Neural cell (in vitro differentiated cells): ENCODE measurements around the gene DCAF6. TPM values are rescaled to one million over a fixed set of nuclear protein-coding genes. Genes with fewer than 3 reads are reported as not detected.

Experiments
- H2AFZ ChIP-seq: fragments of 200-600, 300-800 bp; sonication (generic), shearing (Covaris generic); 2 replicates; pipeline ENCODE4 v1.6.0; 2014; ENCODE audit warnings: low read depth, mild to moderate bottlenecking, antibody characterized with exemption, low read length, moderate library complexity
- H3F3A ChIP-seq: fragments of 200-600 bp; shearing (Covaris generic); 2 replicates; pipeline ENCODE4 v1.6.1; 2016; ENCODE audit warnings: mild to moderate bottlenecking, moderate library complexity, mixed read lengths, antibody characterized with exemption, low read length; ENCODE audit not compliant: insufficient read depth, poor library complexity, severe bottlenecking
- H3K27ac ChIP-seq: fragments of 200-600, 300-800 bp; sonication (generic), shearing (Covaris generic); 2 replicates; pipeline ENCODE4 v1.5.1; 2014; ENCODE audit warnings: mild to moderate bottlenecking, low read length, moderate library complexity
- H3K27me3 ChIP-seq: fragments of 300-800, 200-600 bp; sonication (generic), shearing (Covaris generic); 2 replicates; pipeline ENCODE4 v1.6.0; 2014; ENCODE audit warnings: mild to moderate bottlenecking, low read depth, low read length, moderate library complexity; ENCODE audit not compliant: insufficient read depth
- H3K36me3 ChIP-seq: fragments of 300-800, 200-600 bp; sonication (generic), shearing (Covaris generic); 2 replicates; pipeline ENCODE4 v1.5.1; 2014; ENCODE audit warnings: mild to moderate bottlenecking, antibody characterized with exemption, low read length, moderate library complexity; ENCODE audit not compliant: insufficient read depth
- H3K4me2 ChIP-seq: fragments of 300-800, 200-600 bp; sonication (generic), shearing (Covaris generic); 2 replicates; pipeline ENCODE4 v1.6.0; 2014; ENCODE audit warnings: mild to moderate bottlenecking, low read length
- H3K4me3 ChIP-seq: fragments of 300-800, 200-600 bp; sonication (generic), shearing (Covaris generic); 2 replicates; pipeline ENCODE4 v1.5.1; 2014; ENCODE audit warnings: mild to moderate bottlenecking, low read length, moderate library complexity
- H3K79me2 ChIP-seq: fragments of 200-600 bp; shearing (Covaris generic); replicated peaks from 2 replicates; pipeline ENCODE4 v1.6.0; 2014; ENCODE audit warnings: mild to moderate bottlenecking, low read length, moderate library complexity; ENCODE audit not compliant: insufficient read depth
- H3K9ac ChIP-seq: fragments of 300-800, 200-600 bp; sonication (generic), shearing (Covaris generic); 2 replicates; pipeline ENCODE4 v1.6.1; 2016; ENCODE audit warnings: mild to moderate bottlenecking, low read length, mixed read lengths
- H3K9me2 ChIP-seq: fragments of 200-600 bp; shearing (Covaris generic); 2 replicates; pipeline ENCODE4 v1.6.1; 2016; ENCODE audit warnings: mild to moderate bottlenecking, low read length, mixed read lengths; ENCODE audit not compliant: insufficient read depth
- H3K9me3 ChIP-seq: fragments of 200-600, 300-800 bp; sonication (generic), shearing (Covaris generic); 2 replicates; pipeline ENCODE4 v1.6.1; 2016; ENCODE audit warnings: mild to moderate bottlenecking, mixed run types, low read length, moderate library complexity, mixed read lengths
- H4K20me1 ChIP-seq: fragments of 200-600 bp; shearing (Covaris generic); 2 replicates; pipeline ENCODE4 v1.6.1; 2016; ENCODE audit warnings: mild to moderate bottlenecking, mixed run types; ENCODE audit not compliant: insufficient read depth
- EP300 ChIP-seq: fragments of 450-650 bp; conservative IDR thresholded peaks from 2 replicates; pipeline ENCODE4 v1.6.1; 2014; ENCODE audit warnings: antibody characterized with exemption, mild to moderate bottlenecking, moderate library complexity; ENCODE audit not compliant: poor library complexity, severe bottlenecking
- EZH2 ChIP-seq: fragments of 200-600, 300-800 bp; shearing (Covaris generic), sonication (generic); IDR thresholded peaks from 2 replicates; pipeline ENCODE4 v1.6.1; 2014; ENCODE audit warnings: antibody characterized with exemption, low read length, borderline replicate concordance, mild to moderate bottlenecking; ENCODE audit not compliant: insufficient read depth, poor library complexity, severe bottlenecking
- MXI1 ChIP-seq: fragments of 450-650 bp; conservative IDR thresholded peaks from 2 replicates; pipeline ENCODE4 v1.6.1; 2014; ENCODE audit warnings: antibody characterized with exemption, mild to moderate bottlenecking; ENCODE audit not compliant: poor library complexity, severe bottlenecking
- RAD21 ChIP-seq: fragments of 450-650 bp; conservative IDR thresholded peaks from 2 replicates; pipeline ENCODE4 v1.6.1; 2014; ENCODE audit warnings: antibody characterized with exemption, mild to moderate bottlenecking, moderate library complexity
- SMC3 ChIP-seq: fragments of 450-650 bp; conservative IDR thresholded peaks from 2 replicates; pipeline ENCODE4 v1.6.1; 2014; ENCODE audit warnings: antibody characterized with exemption, mild to moderate bottlenecking, moderate library complexity; ENCODE audit not compliant: poor library complexity
- TAF1 ChIP-seq: IDR thresholded peaks from 2 replicates; pipeline ENCODE4 v1.6.1; 2012; ENCODE audit warnings: low read depth
- polyA plus RNA-seq: library from polyadenylated mRNA; depleted of rRNA; stranded (reverse); fragments of >200 nt; gene quantifications from 2 replicates; pipeline ENCODE4 v1.2.3, GENCODE V29; 2014
- TF ChIP-seq, protein P1 (sequence below): IDR thresholded peaks from 2 replicates; pipeline ENCODE4 v1.6.1; 2012; ENCODE audit warnings: borderline replicate concordance
- TF ChIP-seq, protein P2 (sequence below): fragments of 450-650 bp; IDR thresholded peaks from 2 replicates; pipeline ENCODE4 v1.5.1; 2014; ENCODE audit warnings: antibody characterized with exemption, mild to moderate bottlenecking, moderate library complexity; ENCODE audit not compliant: poor library complexity, severe bottlenecking

DCAF6 gene
- polyA plus RNA-seq, 1 donor from 2014 or later = 44.8 TPM

DNA sequence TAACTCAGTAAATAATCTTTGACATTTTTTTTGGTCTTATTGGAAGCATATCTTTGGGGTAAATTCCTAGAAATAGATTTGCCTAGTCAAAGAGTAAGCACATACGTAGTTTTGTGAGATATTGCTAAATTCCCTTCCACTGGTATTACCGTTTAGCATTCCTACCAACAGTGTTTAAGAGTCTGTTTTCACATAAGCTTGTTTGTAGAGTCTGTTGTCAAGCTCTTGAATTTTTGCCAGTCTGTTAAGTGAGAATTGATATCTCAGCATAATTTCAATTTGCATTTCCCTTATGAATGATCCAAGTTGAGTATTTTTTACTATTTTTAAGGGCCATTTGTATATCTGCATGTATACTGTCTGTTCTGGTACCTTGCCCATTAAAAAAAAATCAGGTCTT is 37.3 kb downstream of the DCAF6 start:
- Histone ChIP-seq H3K4me2 (no peak overlapping the region), H3K9me2 (no peaks in the 10 kb centered on the region), H3K27me3 (no peaks in the 10 kb centered on the region), H3K27ac (no peak overlapping the region), H4K20me1 (no peaks in the 10 kb centered on the region), H3K4me3 (no peak overlapping the region), H2AFZ (no peak overlapping the region), H3K9me3 (no peaks in the 10 kb centered on the region), H3K36me3 (peaks cover 6% of the 10 kb centered on the region), H3K9ac (no peak overlapping the region), H3F3A (no peaks in the 10 kb centered on the region), H3K79me2 (no peaks in the 10 kb centered on the region)
- TF ChIP-seq SMC3 = no peak
- TF ChIP-seq TAF1 = no peak
- TF ChIP-seq, protein P1, sequence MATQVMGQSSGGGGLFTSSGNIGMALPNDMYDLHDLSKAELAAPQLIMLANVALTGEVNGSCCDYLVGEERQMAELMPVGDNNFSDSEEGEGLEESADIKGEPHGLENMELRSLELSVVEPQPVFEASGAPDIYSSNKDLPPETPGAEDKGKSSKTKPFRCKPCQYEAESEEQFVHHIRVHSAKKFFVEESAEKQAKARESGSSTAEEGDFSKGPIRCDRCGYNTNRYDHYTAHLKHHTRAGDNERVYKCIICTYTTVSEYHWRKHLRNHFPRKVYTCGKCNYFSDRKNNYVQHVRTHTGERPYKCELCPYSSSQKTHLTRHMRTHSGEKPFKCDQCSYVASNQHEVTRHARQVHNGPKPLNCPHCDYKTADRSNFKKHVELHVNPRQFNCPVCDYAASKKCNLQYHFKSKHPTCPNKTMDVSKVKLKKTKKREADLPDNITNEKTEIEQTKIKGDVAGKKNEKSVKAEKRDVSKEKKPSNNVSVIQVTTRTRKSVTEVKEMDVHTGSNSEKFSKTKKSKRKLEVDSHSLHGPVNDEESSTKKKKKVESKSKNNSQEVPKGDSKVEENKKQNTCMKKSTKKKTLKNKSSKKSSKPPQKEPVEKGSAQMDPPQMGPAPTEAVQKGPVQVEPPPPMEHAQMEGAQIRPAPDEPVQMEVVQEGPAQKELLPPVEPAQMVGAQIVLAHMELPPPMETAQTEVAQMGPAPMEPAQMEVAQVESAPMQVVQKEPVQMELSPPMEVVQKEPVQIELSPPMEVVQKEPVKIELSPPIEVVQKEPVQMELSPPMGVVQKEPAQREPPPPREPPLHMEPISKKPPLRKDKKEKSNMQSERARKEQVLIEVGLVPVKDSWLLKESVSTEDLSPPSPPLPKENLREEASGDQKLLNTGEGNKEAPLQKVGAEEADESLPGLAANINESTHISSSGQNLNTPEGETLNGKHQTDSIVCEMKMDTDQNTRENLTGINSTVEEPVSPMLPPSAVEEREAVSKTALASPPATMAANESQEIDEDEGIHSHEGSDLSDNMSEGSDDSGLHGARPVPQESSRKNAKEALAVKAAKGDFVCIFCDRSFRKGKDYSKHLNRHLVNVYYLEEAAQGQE = no peak
- TF ChIP-seq EP300 = no peak
- TF ChIP-seq, protein P2, sequence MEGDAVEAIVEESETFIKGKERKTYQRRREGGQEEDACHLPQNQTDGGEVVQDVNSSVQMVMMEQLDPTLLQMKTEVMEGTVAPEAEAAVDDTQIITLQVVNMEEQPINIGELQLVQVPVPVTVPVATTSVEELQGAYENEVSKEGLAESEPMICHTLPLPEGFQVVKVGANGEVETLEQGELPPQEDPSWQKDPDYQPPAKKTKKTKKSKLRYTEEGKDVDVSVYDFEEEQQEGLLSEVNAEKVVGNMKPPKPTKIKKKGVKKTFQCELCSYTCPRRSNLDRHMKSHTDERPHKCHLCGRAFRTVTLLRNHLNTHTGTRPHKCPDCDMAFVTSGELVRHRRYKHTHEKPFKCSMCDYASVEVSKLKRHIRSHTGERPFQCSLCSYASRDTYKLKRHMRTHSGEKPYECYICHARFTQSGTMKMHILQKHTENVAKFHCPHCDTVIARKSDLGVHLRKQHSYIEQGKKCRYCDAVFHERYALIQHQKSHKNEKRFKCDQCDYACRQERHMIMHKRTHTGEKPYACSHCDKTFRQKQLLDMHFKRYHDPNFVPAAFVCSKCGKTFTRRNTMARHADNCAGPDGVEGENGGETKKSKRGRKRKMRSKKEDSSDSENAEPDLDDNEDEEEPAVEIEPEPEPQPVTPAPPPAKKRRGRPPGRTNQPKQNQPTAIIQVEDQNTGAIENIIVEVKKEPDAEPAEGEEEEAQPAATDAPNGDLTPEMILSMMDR = no peak
- TF ChIP-seq MXI1 = no peak
- no peak for TF ChIP-seq RAD21
- TF ChIP-seq EZH2 = no peak

DNA sequence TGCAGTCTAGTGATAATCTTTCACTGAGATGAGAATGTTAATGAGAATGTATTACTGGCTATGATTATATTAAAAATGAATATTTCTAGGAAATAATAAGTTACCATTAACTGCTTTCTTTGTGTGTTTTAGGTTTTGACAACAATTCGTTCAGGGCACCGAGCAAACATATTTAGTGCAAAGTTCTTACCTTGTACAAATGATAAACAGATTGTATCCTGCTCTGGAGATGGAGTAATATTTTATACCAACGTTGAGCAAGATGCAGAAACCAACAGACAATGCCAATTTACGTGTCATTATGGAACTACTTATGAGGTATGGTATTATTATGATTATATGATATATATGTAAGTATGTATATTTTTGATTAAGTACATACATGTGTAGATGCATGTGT is 38.2 kb downstream of the DCAF6 start:
- Histone ChIP-seq H3K9me3 (no peaks in the 10 kb centered on the region), H3K79me2 (no peaks in the 10 kb centered on the region), H3K36me3 (peaks cover 6% of the 10 kb centered on the region), H2AFZ (no peak overlapping the region), H3K9me2 (no peaks in the 10 kb centered on the region), H3K4me2 (no peak overlapping the region), H3K27ac (no peak overlapping the region), H3K9ac (no peak overlapping the region), H4K20me1 (no peaks in the 10 kb centered on the region), H3F3A (no peaks in the 10 kb centered on the region), H3K27me3 (no peaks in the 10 kb centered on the region), H3K4me3 (no peak overlapping the region)
- TF ChIP-seq, protein P1 = no peak
- no peak for TF ChIP-seq SMC3
- no peak for TF ChIP-seq MXI1
